Fibroblast of the aortic adventitia (primary cell): Measurements from ENCODE around the gene TMEM140. TPM values are rescaled to one million over a fixed set of nuclear protein-coding genes. Genes with fewer than 3 reads are reported as not detected.
A peak's percentile ranks its signal among the peaks of the same experiment; 100 is the strongest.
"Not testable (repeated sequence)": the region's sequence is repeated elsewhere in the genome, so short reads cannot be mapped to it uniquely, and the experiment has no call there.

ENCODE experiments used
- DNase-seq: peaks from one replicate; pipeline ENCODE4 v3.0.0-alpha.2; 2010; ENCODE audit warnings: low read depth
- H3K4me3 ChIP-seq: 2 replicates; pipeline ENCODE4 v1.5.1; 2011; ENCODE audit warnings: low read depth, mild to moderate bottlenecking, control low read depth, low read length, moderate library complexity
- CTCF ChIP-seq: IDR thresholded peaks from 2 replicates; pipeline ENCODE4 v1.5.1; 2011; ENCODE audit warnings: mild to moderate bottlenecking, low read length, control low read depth, inconsistent platforms; ENCODE audit not compliant: insufficient read depth
- total RNA-seq: library from RNA; depleted of rRNA; stranded (reverse); fragments of >200 nt; gene quantifications from 2 replicates; pipeline ENCODE4 v1.2.3, GENCODE V29; 2012; ENCODE audit warnings: low replicate concordance

TMEM140 gene
- total RNA-seq, 1 donor, result 9.7 TPM

GRCh38 chr7:135111379-135111778 is 36.5 kb upstream of the TMEM140 start:
- TF ChIP-seq CTCF, result no peak
- no peak overlapping the region for H3K4me3 ChIP-seq
- peak; percentile 7 for DNase-seq

- DNase-seq, result no peak
- no peak overlapping the region for H3K4me3 ChIP-seq
- TF ChIP-seq CTCF, result no peak
Observed at GRCh38 chr7:135114622-135115021, 33.2 kb upstream of the TMEM140 start.

GRCh38 chr7:135117096-135117495 is 30.8 kb upstream of the TMEM140 start:
- no peak overlapping the region for H3K4me3 ChIP-seq
- no peak for DNase-seq
- no peak for TF ChIP-seq CTCF

GRCh38 chr7:135121868-135122267 is 26.0 kb upstream of the TMEM140 start:
- H3K4me3 ChIP-seq, result no peak overlapping the region
- TF ChIP-seq CTCF, result no peak
- DNase-seq, result no peak

- not testable (repeated sequence) for DNase-seq
Observed at GRCh38 chr7:135124631-135125030, 23.2 kb upstream of the TMEM140 start.

GRCh38 chr7:135128931-135129330 is 18.9 kb upstream of the TMEM140 start:
- DNase-seq, result no peak
- TF ChIP-seq CTCF, result no peak
- H3K4me3 ChIP-seq, result no peak overlapping the region

More at GRCh38 chr7:135124631-135125030, 23.2 kb upstream of the TMEM140 start:
- H3K4me3 ChIP-seq, result not testable (repeated sequence)

GRCh38 chr7:135129579-135129978 is 18.3 kb upstream of the TMEM140 start:
- TF ChIP-seq CTCF, result no peak
- no peak overlapping the region for H3K4me3 ChIP-seq
- DNase-seq, result no peak
